ENCODE measurements around the gene WDR5. TPM values are rescaled to one million over a fixed set of nuclear protein-coding genes. Genes with fewer than 3 reads are reported as not detected.
A peak's percentile ranks its signal among the peaks of the same experiment; 100 is the strongest.

WDR5 gene
- total RNA-seq, 1 donor from 2014 or later: 24.9 TPM

GRCh38 chr9:134169724-134170401 is 34.0 kb downstream of the WDR5 start:
- ATAC-seq (no peak), DNase-seq (ENCODE audit: low spot score) (no peak)
- intact Hi-C loops (cut with DNase I): loop anchor here (5.0 to 10.0 kb wide), 2 partner anchors 155 to 202 kb away; partner anchors contain the start of gene RXRA

GRCh38 chr9:134170532-134171315 is 34.8 kb downstream of the WDR5 start:
- ATAC-seq (no peak), DNase-seq (ENCODE audit: low spot score) (no peak)

GRCh38 chr9:134171316-134172197 is 35.7 kb downstream of the WDR5 start:
- peak; percentile 61 for ATAC-seq
- DNase-seq (ENCODE audit: low spot score): no peak
- intact Hi-C loops (cut with DNase I): loop anchor here (2.0 to 10.0 kb wide), 3 partner anchors 153 to 271 kb away; partner anchors contain the start of gene RXRA

More at GRCh38 chr9:134170532-134171315, 34.8 kb downstream of the WDR5 start:
- intact Hi-C loops (cut with DNase I): loop anchor here (5.0 to 10.0 kb wide), 2 partner anchors 154 to 202 kb away; partner anchors contain the start of gene RXRA

- intact Hi-C loops (cut with DNase I): loop anchor here (2.0 to 10.0 kb wide), 3 partner anchors 152 to 270 kb away; partner anchors contain the start of gene RXRA
- peak; percentile 1 for ATAC-seq
- DNase-seq (ENCODE audit: low spot score): peak; percentile 66
Measured at GRCh38 chr9:134172198-134173126, 36.6 kb downstream of the WDR5 start.

- intact Hi-C loops (cut with DNase I): loop anchor here (2.0 to 10.0 kb wide), 3 partner anchors 151 to 269 kb away; partner anchors contain the start of gene RXRA
- DNase-seq (ENCODE audit: low spot score) (peak; percentile 59), ATAC-seq (no peak)
Measured at GRCh38 chr9:134173127-134174072, 37.5 kb downstream of the WDR5 start.

- intact Hi-C loops (cut with DNase I): loop anchor here (5.0 to 10.0 kb wide), 2 partner anchors 151 to 198 kb away; partner anchors contain the start of gene RXRA
- ATAC-seq (no peak), DNase-seq (ENCODE audit: low spot score) (no peak)
Measured at GRCh38 chr9:134174073-134174449, 38.2 kb downstream of the WDR5 start.

- intact Hi-C loops (cut with DNase I): loop anchor here (5.0 to 10.0 kb wide), 2 partner anchors 150 to 198 kb away; partner anchors contain the start of gene RXRA
- ATAC-seq: no peak
- no peak for DNase-seq (ENCODE audit: low spot score)
Measured at GRCh38 chr9:134174526-134175290, 38.8 kb downstream of the WDR5 start.

- ATAC-seq (no peak), DNase-seq (ENCODE audit: low spot score) (peak; percentile 62)
- intact Hi-C loops (cut with DNase I): loop anchor here (10.0 kb wide), 1 partner anchor 149 kb away; the partner anchor contains the start of gene RXRA
Measured at GRCh38 chr9:134175291-134175807, 39.5 kb downstream of the WDR5 start.

- DNase-seq (ENCODE audit: low spot score) (no peak), ATAC-seq (peak; percentile 18)
- intact Hi-C loops (cut with DNase I): loop anchor here (10.0 kb wide), 1 partner anchor 149 kb away; the partner anchor contains the start of gene RXRA
Measured at GRCh38 chr9:134175808-134176598, 40.1 kb downstream of the WDR5 start.

GRCh38 chr9:134176599-134176968 is 40.7 kb downstream of the WDR5 start:
- DNase-seq (ENCODE audit: low spot score): no peak
- no peak for ATAC-seq
- intact Hi-C loops (cut with DNase I): loop anchor here (10.0 kb wide), 1 partner anchor 148 kb away; the partner anchor contains the start of gene RXRA

GRCh38 chr9:134177186-134177585 is 41.3 kb downstream of the WDR5 start:
- no peak for DNase-seq (ENCODE audit: low spot score)
- intact Hi-C loops (cut with DNase I): loop anchor here (10.0 kb wide), 1 partner anchor 148 kb away; the partner anchor contains the start of gene RXRA
- ATAC-seq: no peak

GRCh38 chr9:134177624-134178393 is 41.9 kb downstream of the WDR5 start:
- DNase-seq (ENCODE audit: low spot score): peak; percentile 52
- no peak for ATAC-seq
- intact Hi-C loops (cut with DNase I): loop anchor here (10.0 kb wide), 1 partner anchor 147 kb away; the partner anchor contains the start of gene RXRA

GRCh38 chr9:134178394-134178767 is 42.5 kb downstream of the WDR5 start:
- ATAC-seq: no peak
- intact Hi-C loops (cut with DNase I): loop anchor here (10.0 kb wide), 1 partner anchor 146 kb away; the partner anchor contains the start of gene RXRA
- no peak for DNase-seq (ENCODE audit: low spot score)
